ENCODE measurements around the gene BCL6.

- no peak for TF ChIP-seq ISL1 (CRISPR knock-in tag; IDR thresholded peaks at IDR 0.05)
- no peak for TF ChIP-seq GLIS3 (CRISPR knock-in tag; IDR thresholded peaks at IDR 0.05)
- TF ChIP-seq ZFP30 (CRISPR knock-in tag; IDR thresholded peaks at IDR 0.05), result no peak
- no peak for TF ChIP-seq RARB (CRISPR knock-in tag; IDR thresholded peaks at IDR 0.05)
- TF ChIP-seq ZNF8 (CRISPR knock-in tag; IDR thresholded peaks at IDR 0.05), result no peak
- TF ChIP-seq, protein P1, sequence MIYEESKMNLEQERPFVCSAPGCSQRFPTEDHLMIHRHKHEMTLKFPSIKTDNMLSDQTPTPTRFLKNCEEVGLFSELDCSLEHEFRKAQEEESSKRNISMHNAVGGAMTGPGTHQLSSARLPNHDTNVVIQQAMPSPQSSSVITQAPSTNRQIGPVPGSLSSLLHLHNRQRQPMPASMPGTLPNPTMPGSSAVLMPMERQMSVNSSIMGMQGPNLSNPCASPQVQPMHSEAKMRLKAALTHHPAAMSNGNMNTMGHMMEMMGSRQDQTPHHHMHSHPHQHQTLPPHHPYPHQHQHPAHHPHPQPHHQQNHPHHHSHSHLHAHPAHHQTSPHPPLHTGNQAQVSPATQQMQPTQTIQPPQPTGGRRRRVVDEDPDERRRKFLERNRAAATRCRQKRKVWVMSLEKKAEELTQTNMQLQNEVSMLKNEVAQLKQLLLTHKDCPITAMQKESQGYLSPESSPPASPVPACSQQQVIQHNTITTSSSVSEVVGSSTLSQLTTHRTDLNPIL (CRISPR knock-in tag; IDR thresholded peaks at IDR 0.05; ENCODE audit: low read depth), result no peak
- TF ChIP-seq CSDC2 (CRISPR knock-in tag; IDR thresholded peaks at IDR 0.05), result no peak
- no peak for TF ChIP-seq OSR1 (CRISPR knock-in tag; IDR thresholded peaks at IDR 0.05)
- no peak for TF ChIP-seq TCF4 (CRISPR knock-in tag; IDR thresholded peaks at IDR 0.05; ENCODE audit: borderline replicate concordance)
- no peak for TF ChIP-seq TSHZ2 (CRISPR knock-in tag; IDR thresholded peaks at IDR 0.05)
- no peak for TF ChIP-seq ZNF565 (CRISPR knock-in tag; conservative IDR thresholded peaks at IDR 0.05; ENCODE audit: low read depth)
- TF ChIP-seq, protein P2, sequence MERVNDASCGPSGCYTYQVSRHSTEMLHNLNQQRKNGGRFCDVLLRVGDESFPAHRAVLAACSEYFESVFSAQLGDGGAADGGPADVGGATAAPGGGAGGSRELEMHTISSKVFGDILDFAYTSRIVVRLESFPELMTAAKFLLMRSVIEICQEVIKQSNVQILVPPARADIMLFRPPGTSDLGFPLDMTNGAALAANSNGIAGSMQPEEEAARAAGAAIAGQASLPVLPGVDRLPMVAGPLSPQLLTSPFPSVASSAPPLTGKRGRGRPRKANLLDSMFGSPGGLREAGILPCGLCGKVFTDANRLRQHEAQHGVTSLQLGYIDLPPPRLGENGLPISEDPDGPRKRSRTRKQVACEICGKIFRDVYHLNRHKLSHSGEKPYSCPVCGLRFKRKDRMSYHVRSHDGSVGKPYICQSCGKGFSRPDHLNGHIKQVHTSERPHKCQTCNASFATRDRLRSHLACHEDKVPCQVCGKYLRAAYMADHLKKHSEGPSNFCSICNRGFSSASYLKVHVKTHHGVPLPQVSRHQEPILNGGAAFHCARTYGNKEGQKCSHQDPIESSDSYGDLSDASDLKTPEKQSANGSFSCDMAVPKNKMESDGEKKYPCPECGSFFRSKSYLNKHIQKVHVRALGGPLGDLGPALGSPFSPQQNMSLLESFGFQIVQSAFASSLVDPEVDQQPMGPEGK (CRISPR knock-in tag; IDR thresholded peaks at IDR 0.05; ENCODE audit: borderline replicate concordance), result peak; percentile 84
- no peak for TF ChIP-seq ZFP3 (CRISPR knock-in tag; IDR thresholded peaks at IDR 0.05)
- no peak for TF ChIP-seq TOX (CRISPR knock-in tag; IDR thresholded peaks at IDR 0.05; ENCODE audit: borderline replicate concordance)
Observed at GRCh38 chr3:187739561-187740332, 5.5 kb downstream of the BCL6 start.
